H1 (cell line): ENCODE results near the gene DOCK3. TPM values are rescaled to one million over a fixed set of nuclear protein-coding genes. Genes with fewer than 3 reads are reported as not detected.

Experiments used
- CTCF ChIA-PET: fragments of 300-600 bp; sonication (Branson Sonifier 250); formaldehyde crosslinking; loops from one replicate; lab custom pipeline; 2021; ENCODE audit not compliant: partially characterized antibody; lab: Charles Lee
- POLR2A ChIA-PET: fragments of 300-600 bp; sonication (Branson Sonifier 250); formaldehyde crosslinking; loops from one replicate; lab custom pipeline; 2021; ENCODE audit warnings: inconsistent platforms; ENCODE audit not compliant: partially characterized antibody; lab: Charles Lee
- DNase-seq, 2 experiments: peaks; one replicate each; pipeline versions ENCODE4 v3.0.0 to v3.0.0-alpha.2; 2010 to 2022; ENCODE audit warnings: low spot score in 2 of 2, low read depth in 1 of 2, mixed read lengths in 1 of 2
- FAIRE-seq: peaks from 2 replicates; lab custom pipeline; 2011; peaks lifted over from hg19 to GRCh38; lab: Jason Lieb, UNC
- H2AFZ ChIP-seq: 2 replicates; pipeline ENCODE4 v1.8.1; 2012; ENCODE audit warnings: low read length, inconsistent platforms
- H2AK5ac ChIP-seq: 2 replicates; pipeline ENCODE4 v1.6.1; 2013; ENCODE audit warnings: low read depth, low read length
- H2BK120ac ChIP-seq: replicated peaks from 2 replicates; pipeline ENCODE3; 2013; ENCODE audit warnings: low read depth, low read length, inconsistent platforms
- H2BK12ac ChIP-seq: 2 replicates; pipeline ENCODE4 v1.6.1; 2013; ENCODE audit warnings: low read depth, low read length
- H2BK15ac ChIP-seq: 2 replicates; pipeline ENCODE4 v1.6.1; 2013; ENCODE audit warnings: low read length
- H2BK20ac ChIP-seq: 2 replicates; pipeline ENCODE4 v1.6.1; 2013; ENCODE audit warnings: low read length
- H2BK5ac ChIP-seq: 2 replicates; pipeline ENCODE4 v1.6.1; 2013; ENCODE audit warnings: low read depth, low read length
- H3K14ac ChIP-seq: 2 replicates; pipeline ENCODE4 v1.6.1; 2013; ENCODE audit warnings: inconsistent platforms; ENCODE audit not compliant: insufficient read length
- H3K18ac ChIP-seq: 2 replicates; pipeline ENCODE4 v1.6.1; 2013; ENCODE audit warnings: low read length; ENCODE audit errors: extremely low read depth
- H3K23ac ChIP-seq: 2 replicates; pipeline ENCODE4 v1.6.1; 2013; ENCODE audit warnings: inconsistent platforms; ENCODE audit not compliant: insufficient read length
- H3K23me2 ChIP-seq: 2 replicates; pipeline ENCODE4 v1.6.1; 2013; ENCODE audit warnings: low read depth, low read length
- H3K27ac ChIP-seq: 2 replicates; pipeline ENCODE4 v1.6.1; 2011; ENCODE audit warnings: low read depth, low read length, inconsistent platforms
- H3K27me3 ChIP-seq, 4 experiments: replicated peaks in 1 of 4; 1 replicate in 1 of 4; 2 replicates in 3 of 4; pipeline versions ENCODE4 v1.6.1 to v1.8.1; 2011 to 2013; ENCODE audit warnings: low read length in 3 of 4, mild to moderate bottlenecking in 3 of 4, inconsistent platforms in 2 of 4, mixed read lengths in 2 of 4, moderate library complexity in 1 of 4; ENCODE audit not compliant: control insufficient read depth in 3 of 4, insufficient read depth in 3 of 4; ENCODE audit errors: extremely low read depth in 1 of 4
- H3K36me3 ChIP-seq, 4 experiments: 2 replicates each; pipeline versions ENCODE4 v1.6.1 to v1.8.1; 2011 to 2013; ENCODE audit warnings: mild to moderate bottlenecking in 4 of 4, low read length in 3 of 4, moderate library complexity in 2 of 4, control low read depth in 1 of 4, inconsistent platforms in 1 of 4; ENCODE audit not compliant: insufficient read depth in 4 of 4, control insufficient read depth in 2 of 4
- H3K4ac ChIP-seq: replicated peaks from 2 replicates; pipeline ENCODE3; 2013; ENCODE audit warnings: low read length, low read depth, mixed read lengths, inconsistent platforms; ENCODE audit not compliant: insufficient read length
- H3K4me1 ChIP-seq, 4 experiments: replicated peaks in 1 of 4; 1 replicate in 1 of 4; 2 replicates in 3 of 4; pipeline versions ENCODE4 v1.6.1 to v1.8.1; 2011 to 2013; ENCODE audit warnings: low read length in 3 of 4, inconsistent platforms in 2 of 4, mixed read lengths in 1 of 4; ENCODE audit not compliant: insufficient read depth in 4 of 4, control insufficient read depth in 3 of 4
- H3K4me2 ChIP-seq, 2 experiments: 2 replicates each; pipeline versions ENCODE4 v1.6.1 to v1.8.1; 2011 to 2013; ENCODE audit warnings: low read depth in 2 of 2, low read length in 2 of 2, control low read depth in 1 of 2, inconsistent platforms in 1 of 2, mild to moderate bottlenecking in 1 of 2; ENCODE audit not compliant: insufficient read depth in 1 of 2
- H3K4me3 ChIP-seq, 4 experiments: fragments of 200-600, 300-600 bp in 1 of 4; sonication (generic), shearing (Covaris generic), sonication (Bioruptor Twin) in 1 of 4; 2 replicates each; pipeline versions ENCODE4 v1.5.1 to v1.8.1; 2011 to 2016; ENCODE audit warnings: low read length in 4 of 4, low read depth in 3 of 4, control low read depth in 2 of 4, inconsistent platforms in 2 of 4, mild to moderate bottlenecking in 2 of 4, mixed read lengths in 1 of 4, moderate library complexity in 1 of 4; ENCODE audit not compliant: insufficient read depth in 2 of 4; ENCODE audit errors: extremely low read depth in 1 of 4
- H3K56ac ChIP-seq: replicated peaks from 2 replicates; pipeline ENCODE3; 2013; ENCODE audit warnings: low read depth, mild to moderate bottlenecking, mixed read lengths, low read length, inconsistent platforms; ENCODE audit not compliant: insufficient read length
- H3K79me1 ChIP-seq: 2 replicates; pipeline ENCODE4 v1.6.1; 2013; ENCODE audit warnings: low read depth, low read length, control low read depth
- H3K79me2 ChIP-seq, 2 experiments: 2 replicates each; pipeline versions ENCODE4 v1.6.1 to v1.8.1; 2012 to 2013; ENCODE audit warnings: low read length in 2 of 2, mild to moderate bottlenecking in 2 of 2, inconsistent platforms in 1 of 2; ENCODE audit not compliant: insufficient read depth in 2 of 2, control insufficient read depth in 1 of 2
- H3K9ac ChIP-seq, 4 experiments: replicated peaks in 1 of 4; 1 replicate in 1 of 4; 2 replicates in 3 of 4; pipeline versions ENCODE4 v1.6.1 to v1.8.1; 2011 to 2013; ENCODE audit warnings: low read depth in 3 of 4, low read length in 3 of 4, control low read depth in 2 of 4, mild to moderate bottlenecking in 2 of 4, moderate library complexity in 2 of 4, inconsistent platforms in 1 of 4; ENCODE audit errors: extremely low read depth in 1 of 4
- H3K9me3 ChIP-seq, 2 experiments: 2 replicates each; pipeline versions ENCODE4 v1.6.1 to v1.8.1; 2012 to 2013; ENCODE audit warnings: mild to moderate bottlenecking in 2 of 2, moderate library complexity in 2 of 2, control low read depth in 1 of 2, inconsistent platforms in 1 of 2, low read depth in 1 of 2, low read length in 1 of 2, mixed read lengths in 1 of 2; ENCODE audit not compliant: insufficient read depth in 2 of 2
- H4K20me1 ChIP-seq, 2 experiments: replicated peaks in 1 of 2; 2 replicates each; pipeline versions ENCODE3 to v1.8.1; 2011 to 2013; ENCODE audit warnings: inconsistent platforms in 2 of 2, low read length in 2 of 2, mild to moderate bottlenecking in 1 of 2; ENCODE audit not compliant: insufficient read depth in 2 of 2, control insufficient read depth in 1 of 2
- H4K5ac ChIP-seq: 2 replicates; pipeline ENCODE4 v1.6.1; 2013; ENCODE audit warnings: low read length, low read depth, mixed read lengths, inconsistent platforms; ENCODE audit not compliant: insufficient read length
- H4K8ac ChIP-seq: 2 replicates; pipeline ENCODE4 v1.8.0; 2013; ENCODE audit warnings: mild to moderate bottlenecking, moderate library complexity, low read length, inconsistent platforms; ENCODE audit not compliant: insufficient read depth; ENCODE audit errors: extremely low read depth
- H4K91ac ChIP-seq: replicated peaks from 2 replicates; pipeline ENCODE3; 2013; ENCODE audit warnings: low read length, mixed read lengths, inconsistent platforms; ENCODE audit not compliant: insufficient read length
- POU5F1 ChIP-seq: IDR thresholded peaks from 2 replicates; pipeline ENCODE4 v1.6.1; 2011; ENCODE audit warnings: low read depth, mild to moderate bottlenecking, low read length, moderate library complexity
- WGBS, 2 experiments: shearing (Covaris generic) in 1 of 2; methylation state at CpG; one replicate each; pipeline versions ENCODE4 v1.1.6 to v1.1.7; 2013 to 2015; ENCODE audit warnings: low lambda C conversion rate in 2 of 2, mixed read lengths in 2 of 2, inconsistent platforms in 1 of 2, low coverage in 1 of 2, missing lambda C conversion rate in 1 of 2; ENCODE audit not compliant: insufficient replicate concordance in 2 of 2, insufficient coverage in 1 of 2, insufficient read length in 1 of 2; ENCODE audit errors: extremely low coverage in 1 of 2, missing lambda C conversion rate in 1 of 2; 5-methylcytosine and 5-hydroxymethylcytosine counted together
- polyA plus RNA-seq, 7 experiments: library from polyadenylated mRNA; depleted of rRNA in 3 of 7; stranded (reverse) in 5 of 7; unstranded in 2 of 7; fragments of >200 nt in 5 of 7; fragments of 200-250 nt in 2 of 7; gene quantifications; 1 replicate in 5 of 7; 2 replicates in 1 of 7; 4 replicates in 1 of 7; pipeline versions ENCODE4 v1.2.1 to v1.2.3, GENCODE V29; 2011 to 2013; ENCODE audit warnings: missing spikeins in 2 of 7, mixed read lengths in 2 of 7
- total RNA-seq: library from RNA; stranded (reverse); fragmentation: NEBNext Ultra II Directional; extraction: Animal tissue kit (Norgen Biotek cat#: 25700); gene quantifications from 2 replicates; pipeline ENCODE4 v1.2.1, GENCODE V29; 2021

Gene DOCK3
- total and polyA plus RNA-seq, 2 of the 8 experiments (the other 6 are each of a cell fraction or from before 2014, with no cell fraction given) = 2.7 to 5.0 TPM

DNA sequence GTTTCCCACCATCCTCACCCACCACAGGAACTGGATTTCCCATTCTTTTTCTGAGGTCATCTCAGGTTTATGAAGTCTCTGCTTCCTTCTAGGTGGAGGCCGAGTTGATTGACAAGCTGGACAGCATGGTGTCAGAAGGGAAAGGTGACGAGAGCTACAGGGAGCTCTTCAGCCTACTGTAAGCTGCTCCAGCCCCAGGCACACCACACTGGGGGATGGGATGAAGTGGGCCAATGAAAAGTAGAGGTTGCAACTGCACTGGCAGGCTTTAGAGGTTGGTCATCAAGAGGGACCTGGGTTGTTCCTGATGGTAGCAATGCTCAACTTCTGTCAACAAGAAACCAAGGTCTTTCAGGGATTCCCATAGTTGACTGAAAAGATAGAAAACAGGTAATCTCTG lies 655.3 kb downstream of the DOCK3 start:
- Histone ChIP-seq H2BK20ac (no peak overlapping the region), H3K23me2 (no peaks in the 10 kb centered on the region), H2BK15ac (no peak overlapping the region), H4K8ac (no peak overlapping the region), H3K4me1 (no peaks in the 10 kb centered on the region; a peak in 1 of 7 replicates), H3K27me3 (no peaks in the 10 kb centered on the region), H2BK120ac (no peak overlapping the region), H3K9me3 (peaks cover 0 to 2% of the 10 kb centered on the region in 2 experiments; a peak in 1 of 4 replicates), H3K36me3 (0 out of 8 replicates have a peak, but pooled peaks cover 0 to 4% (median 0%) of the 10 kb centered on the region in 4 experiments), H3K27ac (no peak overlapping the region), H3K9ac (no peak overlapping the region), H3K4me3 (no peak overlapping the region), H3K79me1 (no peaks in the 10 kb centered on the region), H4K20me1 (no peaks in the 10 kb centered on the region), H3K14ac (no peak overlapping the region), H3K79me2 (no peaks in the 10 kb centered on the region), H3K4ac (no peak overlapping the region), H2AK5ac (no peak overlapping the region), H4K5ac (no peak overlapping the region), H3K23ac (no peak overlapping the region), H2BK12ac (no peak overlapping the region), H2BK5ac (no peak overlapping the region), H3K4me2 (no peak overlapping the region), H3K56ac (no peak overlapping the region), H4K91ac (no peak overlapping the region), H3K18ac (no peak overlapping the region), H2AFZ (no peak overlapping the region)
- ChIA-PET POLR2A (interaction anchor here (0.6 kb wide), 1 partner anchor 53 kb away, joined by 3 read pairs; no protein-coding TSS in a partner anchor), CTCF (interaction anchor here (1.0 kb wide), 1 partner anchor 11 kb away, joined by 4 read pairs; no protein-coding TSS in a partner anchor)
- no peak for FAIRE-seq
- 86% methylated on average over 2 of the region's 2 CpGs; no CpG with 5 or more reads in 1 of the 2 experiments for WGBS, 2 experiments
- DNase-seq = no peak
- no peak for TF ChIP-seq POU5F1
